Body of pancreas (tissue), 4 donors: ENCODE data around the gene E2F1.

Source experiments
- CTCF ChIP-seq, 7 experiments: fragments of 450-650 bp in 4 of 7; fragments of 200-600 bp in 3 of 7; sonication (generic) in 3 of 7; IDR thresholded peaks; one replicate each; pipeline ENCODE4 v1.5.1; 2016 to 2019; ENCODE audit warnings: antibody characterized with exemption in 7 of 7
- POLR2A ChIP-seq, 3 donors: fragments of 450-650 bp; IDR thresholded peaks; one replicate each; pipeline ENCODE4 v1.6.1; 2016; ENCODE audit warnings: antibody characterized with exemption in 3 of 3, mild to moderate bottlenecking in 2 of 3

- TF ChIP-seq POLR2A (IDR thresholded peaks at IDR 0.05), result peak in 1 of 3 donors; percentile 28
- TF ChIP-seq CTCF (IDR thresholded peaks at IDR 0.05), result no peak
Observed at GRCh38 chr20:33733654-33734576, 47.7 kb upstream of the E2F1 start.
